HepG2 (cell line): ENCODE data around the gene HDAC10. TPM values are rescaled to one million over a fixed set of nuclear protein-coding genes. Genes with fewer than 3 reads are reported as not detected.
A peak's percentile ranks its signal among the peaks of the same experiment; 100 is the strongest.

Experiments used
- ATAC-seq: fragments of 200-7000 bp; cut with Tn5 transposase; 3 replicates; pipeline ENCODE4 v1.9.1; 2020; ENCODE audit warnings: mild to moderate bottlenecking, moderate library complexity
- BruUV-seq: library from RNA; stranded (reverse); fragments of 400-500 nt; replicated peaks from 2 replicates; lab custom pipeline; 2021; lab: Mats Ljungman, UMichigan
- CTCF ChIA-PET: fragments of 300-600 bp; formaldehyde crosslinking; extraction: SDS; loops from one replicate; lab custom pipeline; 2021; ENCODE audit warnings: low total read pairs, inconsistent platforms, low intra/inter-chr PET ratio; lab: Yijun Ruan, JAX
- POLR2A ChIA-PET: fragments of 350-600 bp; sonication (Branson Sonifier 250); formaldehyde crosslinking; loops from one replicate; lab custom pipeline; 2020; ENCODE audit warnings: antibody characterized with exemption, inconsistent platforms; lab: Yijun Ruan, JAX
- DNase-seq: peaks from one replicate; pipeline ENCODE4 v3.0.0-alpha.2; 2015; ENCODE audit warnings: low spot score
- FAIRE-seq: peaks from 3 replicates; lab custom pipeline; 2011; peaks lifted over from hg19 to GRCh38; lab: Jason Lieb, UNC
- H2AFZ ChIP-seq: one replicate; pipeline ENCODE4 v1.6.1; 2011; ENCODE audit warnings: low read length, inconsistent platforms
- H3K27ac ChIP-seq: fragments of 300-600 bp; 3 replicates; pipeline ENCODE4 v1.8.0; 2011; ENCODE audit warnings: mixed run types, mild to moderate bottlenecking, mixed read lengths, low read length, inconsistent platforms; ENCODE audit not compliant: insufficient read depth; ENCODE audit errors: extremely low read length
- H3K27me3 ChIP-seq, 2 experiments: fragments of 200-600 bp in 1 of 2; 2 replicates in 1 of 2; 3 replicates in 1 of 2; pipeline versions ENCODE4 v1.6.0 to v1.8.0; 2011; ENCODE audit warnings: low read length in 2 of 2, mild to moderate bottlenecking in 2 of 2, moderate library complexity in 2 of 2, inconsistent platforms in 1 of 2; ENCODE audit not compliant: insufficient read depth in 2 of 2, control insufficient read depth in 1 of 2
- H3K36me3 ChIP-seq, 2 experiments: fragments of 200-600 bp in 1 of 2; replicated peaks in 1 of 2; 2 replicates in 1 of 2; 3 replicates in 1 of 2; pipeline versions ENCODE4 v1.5.1 to v1.8.0; 2011; ENCODE audit warnings: low read length in 2 of 2, inconsistent platforms in 1 of 2; ENCODE audit not compliant: insufficient read depth in 2 of 2, control insufficient read depth in 1 of 2
- H3K4me1 ChIP-seq: 2 replicates; pipeline ENCODE4 v1.5.1; 2012; ENCODE audit warnings: low read length, inconsistent platforms; ENCODE audit not compliant: insufficient read depth
- H3K4me2 ChIP-seq: 2 replicates; pipeline ENCODE4 v1.6.0; 2011; ENCODE audit warnings: low read depth, low read length, inconsistent platforms
- H3K4me3 ChIP-seq, 3 experiments: fragments of 200-600 bp in 1 of 3; sonication (generic), shearing (Covaris generic) in 1 of 3; replicated peaks in 1 of 3; 2 replicates each; pipeline ENCODE4 v1.5.1; 2011 to 2016; ENCODE audit warnings: low read length in 3 of 3, inconsistent platforms in 2 of 3, low read depth in 2 of 3, mild to moderate bottlenecking in 2 of 3, control low read depth in 1 of 3, mixed read lengths in 1 of 3; ENCODE audit not compliant: insufficient read depth in 1 of 3
- H3K79me2 ChIP-seq: one replicate; pipeline ENCODE4 v1.6.1; 2011; ENCODE audit warnings: low read length, inconsistent platforms; ENCODE audit not compliant: insufficient read depth
- H3K9ac ChIP-seq: 2 replicates; pipeline ENCODE4 v1.6.0; 2011; ENCODE audit warnings: mild to moderate bottlenecking, low read depth, low read length, inconsistent platforms; ENCODE audit not compliant: insufficient read depth
- H3K9me3 ChIP-seq: 2 replicates; pipeline ENCODE4 v1.5.1; 2012; ENCODE audit warnings: mild to moderate bottlenecking, low read length
- H4K20me1 ChIP-seq: 2 replicates; pipeline ENCODE4 v1.6.0; 2011; ENCODE audit warnings: inconsistent platforms, mild to moderate bottlenecking, low read length, moderate library complexity; ENCODE audit not compliant: insufficient read depth
- ATF1 ChIP-seq: IDR thresholded peaks from 2 replicates; pipeline ENCODE4 v1.6.1; 2016; ENCODE audit warnings: mild to moderate bottlenecking, control low read depth
- POLR2G ChIP-seq: fragments of 200-400 bp; formaldehyde crosslinking; IDR thresholded peaks from 2 replicates; pipeline ENCODE4 v1.6.1; 2018; ENCODE audit warnings: mild to moderate bottlenecking, low read depth, low read length, moderate library complexity
- RBM22 ChIP-seq: fragments of 200-400 bp; formaldehyde crosslinking; optimal IDR thresholded peaks from 2 replicates; pipeline ENCODE3; 2017; ENCODE audit warnings: mild to moderate bottlenecking, low read length, moderate library complexity
- TRIM24 ChIP-seq: sonication (generic); formaldehyde crosslinking; IDR thresholded peaks from 2 replicates; pipeline ENCODE4 v1.8.0; 2022; ENCODE audit warnings: mild to moderate bottlenecking, missing genetic modification reagents
- ZBTB43 ChIP-seq: sonication (generic); formaldehyde crosslinking; conservative IDR thresholded peaks from 2 replicates; pipeline ENCODE4 v1.4.0; 2020; ENCODE audit warnings: missing genetic modification reagents
- ZNF335 ChIP-seq: sonication (generic); formaldehyde crosslinking; IDR thresholded peaks from 2 replicates; pipeline ENCODE4 v1.4.0; 2020; ENCODE audit warnings: missing genetic modification reagents
- WGBS: methylation state at CpG from one replicate; pipeline ENCODE4 v1.1.6; 2017; ENCODE audit warnings: low lambda C conversion rate; 5-methylcytosine and 5-hydroxymethylcytosine counted together
- in situ Hi-C: cut with HindIII; loops from 2 replicates; pipeline ENCODE4 v1.10.0; 2017; ENCODE audit warnings: low pct_unique_long_range_greater_than_20kb; ENCODE audit not compliant: extremely low pct_ligation_motif_present
- intact Hi-C: fragments of 100-400 bp; cut with micrococcal nuclease; formaldehyde crosslinking; loops from one replicate; pipeline ENCODE4 v1.10.0; 2022; ENCODE audit not compliant: unreplicated experiment
- polyA plus RNA-seq, 8 experiments: library from polyadenylated mRNA; depleted of rRNA in 3 of 8; stranded (reverse) in 7 of 8; unstranded in 1 of 8; fragments of >200 nt; fragmentation: Illumina TruSeq in 4 of 8; extraction: Trizol in 4 of 8; gene quantifications; 2 replicates each; pipeline versions ENCODE4 v1.2.1 to v1.2.3, GENCODE V29; 2011 to 2016; ENCODE audit warnings: low read depth in 4 of 8, missing spikeins in 1 of 8, mixed read lengths in 1 of 8; ENCODE audit not compliant: insufficient read depth in 1 of 8
- total RNA-seq, 5 experiments: library from RNA; depleted of rRNA; stranded (reverse); fragments of >200 nt; fragmentation: Illumina TruSeq; extraction: Trizol; gene quantifications; 2 replicates each; pipeline ENCODE4 v1.2.3, GENCODE V29; 2016; ENCODE audit warnings: low read depth in 1 of 5

HDAC10 gene
- total and polyA plus RNA-seq, 2 of the 13 experiments (the other 11 are each of a cell fraction or from before 2014, with no cell fraction given): 13.9 to 14.9 TPM

DNA sequence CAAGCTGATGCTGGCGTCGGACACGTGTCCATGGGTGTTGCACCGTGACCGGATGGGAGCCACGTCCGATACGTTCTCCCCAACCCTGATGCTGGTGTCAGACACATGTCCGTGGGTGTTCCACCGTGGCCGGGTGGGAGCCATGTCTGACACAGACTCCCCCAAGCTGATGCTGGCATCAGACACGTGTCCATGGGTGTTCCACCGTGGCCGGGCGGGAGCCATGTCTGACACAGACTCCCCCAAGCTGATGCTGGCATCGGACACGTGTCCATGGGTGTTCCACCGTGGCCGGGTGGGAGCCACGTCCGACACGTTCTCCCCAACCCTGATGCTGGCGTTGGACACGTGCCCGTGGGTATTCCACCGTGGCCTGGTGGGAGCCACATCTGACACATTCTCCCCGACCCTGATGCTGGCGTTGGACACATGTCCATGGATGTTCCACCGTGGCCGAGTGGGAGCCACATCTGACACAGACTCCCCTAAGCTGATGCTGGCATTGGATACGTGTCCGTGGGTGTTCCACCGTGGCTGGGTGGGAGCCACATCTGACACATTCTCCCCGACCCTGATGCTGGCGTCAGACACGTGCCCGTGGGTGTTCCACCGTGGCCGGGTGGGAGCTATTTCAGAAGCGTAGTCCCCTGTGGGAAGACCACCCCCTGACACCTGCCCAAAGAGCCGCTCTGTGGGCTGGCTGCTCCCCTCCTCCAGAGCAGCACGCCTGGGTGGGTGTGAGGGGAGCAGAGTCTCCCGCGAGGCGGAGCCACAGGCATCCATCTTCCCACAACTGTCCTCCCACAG is 30.3 kb downstream of the HDAC10 start:
- BruUV-seq: no TSS peak
- intact Hi-C loops (no loop called here), in situ Hi-C loops (no loop called here)
- FAIRE-seq (no peak), ATAC-seq (no peak), DNase-seq (no peak)
- WGBS: 98% methylated on average over 17 of the region's 45 CpGs
- Histone ChIP-seq H2AFZ (no peak overlapping the region), H4K20me1 (no peaks in the 10 kb centered on the region), H3K4me3 (no peak overlapping the region), H3K4me2 (no peak overlapping the region), H3K4me1 (peaks cover 9% of the 10 kb centered on the region), H3K9ac (no peak overlapping the region), H3K27me3 (no peaks in the 10 kb centered on the region), H3K79me2 (no peaks in the 10 kb centered on the region), H3K27ac (no peak overlapping the region), H3K9me3 (no peaks in the 10 kb centered on the region), H3K36me3 (peaks cover 22 to 64% of the 10 kb centered on the region in 2 experiments; a peak in 4 of 5 replicates)
- TF ChIP-seq POLR2G (0 out of 2 replicates have a peak, but pooled peaks have one; percentile 22), ZBTB43 (no peak), RBM22 (peak; percentile 0), TRIM24 (CRISPR knock-in tag) (no peak), ATF1 (no peak), ZNF335 (CRISPR knock-in tag) (no peak)
- ChIA-PET POLR2A (no interaction called here), CTCF (no interaction called here)
